Osteoblast (primary cell): ENCODE results near the gene PTGDR2. TPM values are rescaled to one million over a fixed set of nuclear protein-coding genes. Genes with fewer than 3 reads are reported as not detected.
A peak's percentile ranks its signal among the peaks of the same experiment; 100 is the strongest.

ENCODE experiments used
- DNase-seq: peaks from one replicate; pipeline ENCODE4 v3.0.0; 2011; ENCODE audit warnings: low spot score, mixed read lengths; ENCODE audit not compliant: insufficient read length; ENCODE audit errors: missing footprints
- H2AFZ ChIP-seq: 2 replicates; pipeline ENCODE4 v1.6.0; 2011; ENCODE audit warnings: mild to moderate bottlenecking, low read length
- H3K27ac ChIP-seq: 2 replicates; pipeline ENCODE4 v1.5.1; 2011; ENCODE audit warnings: mild to moderate bottlenecking, low read depth, low read length, moderate library complexity
- H3K27me3 ChIP-seq: 2 replicates; pipeline ENCODE4 v1.6.0; 2012; ENCODE audit warnings: mild to moderate bottlenecking, control low read depth, inconsistent platforms, low read length, moderate library complexity; ENCODE audit not compliant: insufficient read depth
- H3K36me3 ChIP-seq: 2 replicates; pipeline ENCODE4 v1.5.1; 2011; ENCODE audit warnings: mild to moderate bottlenecking, low read length, control low read depth, moderate library complexity; ENCODE audit not compliant: insufficient read depth
- H3K4me1 ChIP-seq: 2 replicates; pipeline ENCODE4 v1.5.1; 2011; ENCODE audit warnings: mild to moderate bottlenecking, low read length, control low read depth, moderate library complexity; ENCODE audit not compliant: insufficient read depth
- H3K4me2 ChIP-seq: 2 replicates; pipeline ENCODE4 v1.6.0; 2011; ENCODE audit warnings: mild to moderate bottlenecking, low read length; ENCODE audit not compliant: insufficient read depth
- H3K4me3 ChIP-seq: fragments of 200-600 bp; sonication (generic); 3 replicates; pipeline ENCODE4 v1.5.1; 2012; ENCODE audit warnings: mild to moderate bottlenecking, low read length, inconsistent platforms; ENCODE audit not compliant: insufficient read depth
- H3K79me2 ChIP-seq: 2 replicates; pipeline ENCODE4 v1.6.0; 2012; ENCODE audit warnings: mild to moderate bottlenecking, low read length, control low read depth, inconsistent platforms; ENCODE audit not compliant: insufficient read depth
- H3K9me3 ChIP-seq: 2 replicates; pipeline ENCODE4 v1.5.1; 2011; ENCODE audit warnings: low read depth, low read length, control low read depth
- H4K20me1 ChIP-seq: 2 replicates; pipeline ENCODE4 v1.6.0; 2012; ENCODE audit warnings: mild to moderate bottlenecking, low read length, control low read depth; ENCODE audit not compliant: insufficient read depth
- total RNA-seq: library from RNA; depleted of rRNA; stranded (reverse); fragments of >200 nt; gene quantifications from 2 replicates; pipeline ENCODE4 v1.2.3, GENCODE V29; 2012
- TF ChIP-seq, protein P1 (sequence below): IDR thresholded peaks from 2 replicates; pipeline ENCODE4 v1.5.1; 2011; ENCODE audit warnings: mild to moderate bottlenecking, low read depth, low read length, moderate library complexity; ENCODE audit errors: extremely low read depth

Gene PTGDR2
- total RNA-seq, 1 donor: not detected

- H3K4me1 ChIP-seq: peaks cover 17% of the 10 kb centered on the region
- no peak overlapping the region for H3K4me3 ChIP-seq
- H4K20me1 ChIP-seq: peaks cover 6% of the 10 kb centered on the region
- peak; percentile 15 for DNase-seq
- H3K27ac ChIP-seq: no peak overlapping the region
- H3K4me2 ChIP-seq: no peak overlapping the region
- H3K79me2 ChIP-seq: peaks cover under 1% of the 10 kb centered on the region
- peaks cover 27% of the 10 kb centered on the region for H3K27me3 ChIP-seq
- H2AFZ ChIP-seq: no peak overlapping the region
- TF ChIP-seq, protein P1, sequence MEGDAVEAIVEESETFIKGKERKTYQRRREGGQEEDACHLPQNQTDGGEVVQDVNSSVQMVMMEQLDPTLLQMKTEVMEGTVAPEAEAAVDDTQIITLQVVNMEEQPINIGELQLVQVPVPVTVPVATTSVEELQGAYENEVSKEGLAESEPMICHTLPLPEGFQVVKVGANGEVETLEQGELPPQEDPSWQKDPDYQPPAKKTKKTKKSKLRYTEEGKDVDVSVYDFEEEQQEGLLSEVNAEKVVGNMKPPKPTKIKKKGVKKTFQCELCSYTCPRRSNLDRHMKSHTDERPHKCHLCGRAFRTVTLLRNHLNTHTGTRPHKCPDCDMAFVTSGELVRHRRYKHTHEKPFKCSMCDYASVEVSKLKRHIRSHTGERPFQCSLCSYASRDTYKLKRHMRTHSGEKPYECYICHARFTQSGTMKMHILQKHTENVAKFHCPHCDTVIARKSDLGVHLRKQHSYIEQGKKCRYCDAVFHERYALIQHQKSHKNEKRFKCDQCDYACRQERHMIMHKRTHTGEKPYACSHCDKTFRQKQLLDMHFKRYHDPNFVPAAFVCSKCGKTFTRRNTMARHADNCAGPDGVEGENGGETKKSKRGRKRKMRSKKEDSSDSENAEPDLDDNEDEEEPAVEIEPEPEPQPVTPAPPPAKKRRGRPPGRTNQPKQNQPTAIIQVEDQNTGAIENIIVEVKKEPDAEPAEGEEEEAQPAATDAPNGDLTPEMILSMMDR: no peak
- no peaks in the 10 kb centered on the region for H3K9me3 ChIP-seq
- no peaks in the 10 kb centered on the region for H3K36me3 ChIP-seq
Measured at GRCh38 chr11:60836866-60837515, 18.8 kb downstream of the PTGDR2 start.

GRCh38 chr11:60835534-60835846 is 20.3 kb downstream of the PTGDR2 start:
- DNase-seq: peak; percentile 27
- H3K4me2 ChIP-seq: no peak overlapping the region
- H2AFZ ChIP-seq: no peak overlapping the region
- H4K20me1 ChIP-seq: peaks cover 6% of the 10 kb centered on the region
- no peak overlapping the region for H3K27ac ChIP-seq
- TF ChIP-seq, protein P1: no peak
- no peaks in the 10 kb centered on the region for H3K9me3 ChIP-seq
- H3K4me1 ChIP-seq: peaks cover 9% of the 10 kb centered on the region
- H3K27me3 ChIP-seq: peaks cover 30% of the 10 kb centered on the region
- H3K4me3 ChIP-seq: no peak overlapping the region
- H3K36me3 ChIP-seq: no peaks in the 10 kb centered on the region
- no peaks in the 10 kb centered on the region for H3K79me2 ChIP-seq

GRCh38 chr11:60834742-60835533 is 20.8 kb downstream of the PTGDR2 start:
- TF ChIP-seq, protein P1: no peak
- H3K9me3 ChIP-seq: no peaks in the 10 kb centered on the region
- H3K79me2 ChIP-seq: no peaks in the 10 kb centered on the region
- H3K4me1 ChIP-seq: peaks cover 5% of the 10 kb centered on the region
- no peak overlapping the region for H3K4me2 ChIP-seq
- peaks cover 3% of the 10 kb centered on the region for H4K20me1 ChIP-seq
- H3K27me3 ChIP-seq: peaks cover 32% of the 10 kb centered on the region
- no peak overlapping the region for H3K27ac ChIP-seq
- H2AFZ ChIP-seq: no peak overlapping the region
- no peak overlapping the region for H3K4me3 ChIP-seq
- no peaks in the 10 kb centered on the region for H3K36me3 ChIP-seq
- DNase-seq: peak; percentile 62

GRCh38 chr11:60831501-60832079 is 24.2 kb downstream of the PTGDR2 start:
- Histone ChIP-seq H3K36me3 (no peaks in the 10 kb centered on the region), H3K4me1 (peaks cover 5% of the 10 kb centered on the region), H3K27ac (no peak overlapping the region), H3K27me3 (peaks cover 37% of the 10 kb centered on the region), H3K79me2 (no peaks in the 10 kb centered on the region), H2AFZ (no peak overlapping the region), H3K9me3 (no peaks in the 10 kb centered on the region), H3K4me3 (no peak overlapping the region), H3K4me2 (no peak overlapping the region), H4K20me1 (peaks cover 3% of the 10 kb centered on the region)
- TF ChIP-seq, protein P1: no peak
- DNase-seq: peak; percentile 72
